Ishikawa (cell line): ENCODE measurements around the gene PSPN.
A peak's percentile ranks its signal among the peaks of the same experiment; 100 is the strongest.

Source experiments
- CEBPB ChIP-seq: IDR thresholded peaks from 2 replicates; pipeline ENCODE4 v1.6.1; 2012
- CREB1 ChIP-seq: IDR thresholded peaks from 2 replicates; pipeline ENCODE4 v1.6.1; 2012; ENCODE audit warnings: low read depth
- EGR1 ChIP-seq: IDR thresholded peaks from 2 replicates; pipeline ENCODE4 v1.6.1; 2012
- EP300 ChIP-seq: IDR thresholded peaks from 2 replicates; pipeline ENCODE4 v1.6.1; 2012; ENCODE audit warnings: borderline replicate concordance
- FOXM1 ChIP-seq: IDR thresholded peaks from 2 replicates; pipeline ENCODE4 v1.6.1; 2012; ENCODE audit warnings: low read depth, borderline replicate concordance
- NFIC ChIP-seq: IDR thresholded peaks from 2 replicates; pipeline ENCODE4 v1.6.1; 2012
- RAD21 ChIP-seq: IDR thresholded peaks from 2 replicates; pipeline ENCODE4 v1.6.1; 2012; ENCODE audit warnings: low read depth
- TAF1 ChIP-seq: IDR thresholded peaks from 2 replicates; pipeline ENCODE4 v1.6.1; 2012; ENCODE audit warnings: low read depth, mild to moderate bottlenecking
- TCF12 ChIP-seq: IDR thresholded peaks from 2 replicates; pipeline ENCODE4 v1.6.1; 2012; ENCODE audit warnings: low read depth
- TEAD4 ChIP-seq: IDR thresholded peaks from 2 replicates; pipeline ENCODE4 v1.6.1; 2012
- YY1 ChIP-seq: IDR thresholded peaks from 2 replicates; pipeline ENCODE4 v1.6.1; 2012; ENCODE audit warnings: low read depth
- ZBTB7A ChIP-seq: IDR thresholded peaks from 2 replicates; pipeline ENCODE4 v1.6.1; 2012; ENCODE audit warnings: low read depth
- TF ChIP-seq, protein P1 (sequence below): IDR thresholded peaks from 2 replicates; pipeline ENCODE4 v1.6.1; 2012
- TF ChIP-seq, protein P2 (sequence below): IDR thresholded peaks from 2 replicates; pipeline ENCODE4 v1.6.1; 2012
- TF ChIP-seq, protein P3 (sequence below): IDR thresholded peaks from 2 replicates; pipeline ENCODE4 v1.6.1; 2012; ENCODE audit warnings: low read depth, mild to moderate bottlenecking

PSPN gene

GRCh38 chr19:6387372-6387771 is 11.6 kb upstream of the PSPN start:
- TF ChIP-seq CEBPB = no peak
- TF ChIP-seq, protein P1, sequence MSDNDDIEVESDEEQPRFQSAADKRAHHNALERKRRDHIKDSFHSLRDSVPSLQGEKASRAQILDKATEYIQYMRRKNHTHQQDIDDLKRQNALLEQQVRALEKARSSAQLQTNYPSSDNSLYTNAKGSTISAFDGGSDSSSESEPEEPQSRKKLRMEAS = no peak

GRCh38 chr19:6384381-6384780 is 8.6 kb upstream of the PSPN start:
- TF ChIP-seq CEBPB = no peak

- no peak for TF ChIP-seq TCF12
- TF ChIP-seq, protein P2, sequence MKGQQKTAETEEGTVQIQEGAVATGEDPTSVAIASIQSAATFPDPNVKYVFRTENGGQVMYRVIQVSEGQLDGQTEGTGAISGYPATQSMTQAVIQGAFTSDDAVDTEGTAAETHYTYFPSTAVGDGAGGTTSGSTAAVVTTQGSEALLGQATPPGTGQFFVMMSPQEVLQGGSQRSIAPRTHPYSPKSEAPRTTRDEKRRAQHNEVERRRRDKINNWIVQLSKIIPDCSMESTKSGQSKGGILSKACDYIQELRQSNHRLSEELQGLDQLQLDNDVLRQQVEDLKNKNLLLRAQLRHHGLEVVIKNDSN = no peak
- TF ChIP-seq, protein P3, sequence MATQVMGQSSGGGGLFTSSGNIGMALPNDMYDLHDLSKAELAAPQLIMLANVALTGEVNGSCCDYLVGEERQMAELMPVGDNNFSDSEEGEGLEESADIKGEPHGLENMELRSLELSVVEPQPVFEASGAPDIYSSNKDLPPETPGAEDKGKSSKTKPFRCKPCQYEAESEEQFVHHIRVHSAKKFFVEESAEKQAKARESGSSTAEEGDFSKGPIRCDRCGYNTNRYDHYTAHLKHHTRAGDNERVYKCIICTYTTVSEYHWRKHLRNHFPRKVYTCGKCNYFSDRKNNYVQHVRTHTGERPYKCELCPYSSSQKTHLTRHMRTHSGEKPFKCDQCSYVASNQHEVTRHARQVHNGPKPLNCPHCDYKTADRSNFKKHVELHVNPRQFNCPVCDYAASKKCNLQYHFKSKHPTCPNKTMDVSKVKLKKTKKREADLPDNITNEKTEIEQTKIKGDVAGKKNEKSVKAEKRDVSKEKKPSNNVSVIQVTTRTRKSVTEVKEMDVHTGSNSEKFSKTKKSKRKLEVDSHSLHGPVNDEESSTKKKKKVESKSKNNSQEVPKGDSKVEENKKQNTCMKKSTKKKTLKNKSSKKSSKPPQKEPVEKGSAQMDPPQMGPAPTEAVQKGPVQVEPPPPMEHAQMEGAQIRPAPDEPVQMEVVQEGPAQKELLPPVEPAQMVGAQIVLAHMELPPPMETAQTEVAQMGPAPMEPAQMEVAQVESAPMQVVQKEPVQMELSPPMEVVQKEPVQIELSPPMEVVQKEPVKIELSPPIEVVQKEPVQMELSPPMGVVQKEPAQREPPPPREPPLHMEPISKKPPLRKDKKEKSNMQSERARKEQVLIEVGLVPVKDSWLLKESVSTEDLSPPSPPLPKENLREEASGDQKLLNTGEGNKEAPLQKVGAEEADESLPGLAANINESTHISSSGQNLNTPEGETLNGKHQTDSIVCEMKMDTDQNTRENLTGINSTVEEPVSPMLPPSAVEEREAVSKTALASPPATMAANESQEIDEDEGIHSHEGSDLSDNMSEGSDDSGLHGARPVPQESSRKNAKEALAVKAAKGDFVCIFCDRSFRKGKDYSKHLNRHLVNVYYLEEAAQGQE = no peak
- no peak for TF ChIP-seq CEBPB
- TF ChIP-seq TEAD4 = no peak
- no peak for TF ChIP-seq RAD21
- TF ChIP-seq EGR1 = no peak
- TF ChIP-seq TAF1 = no peak
- no peak for TF ChIP-seq YY1
- TF ChIP-seq NFIC = no peak
- TF ChIP-seq FOXM1 = no peak
- TF ChIP-seq CREB1 = no peak
Observed at GRCh38 chr19:6383188-6383587, 7.5 kb upstream of the PSPN start.

- TF ChIP-seq CREB1 = no peak
- TF ChIP-seq EGR1 = no peak
- TF ChIP-seq RAD21 = no peak
- TF ChIP-seq, protein P2 = no peak
- no peak for TF ChIP-seq CEBPB
- TF ChIP-seq TCF12 = no peak
- TF ChIP-seq YY1 = no peak
- TF ChIP-seq TEAD4 = no peak
- TF ChIP-seq NFIC = no peak
- TF ChIP-seq EP300 = no peak
- no peak for TF ChIP-seq TAF1
Observed at GRCh38 chr19:6381030-6381750, 5.5 kb upstream of the PSPN start.

GRCh38 chr19:6379744-6380143 is 4.0 kb upstream of the PSPN start:
- TF ChIP-seq FOXM1 (no peak), TAF1 (no peak), TEAD4 (no peak), EGR1 (no peak), CEBPB (no peak), ZBTB7A (no peak), TCF12 (no peak), EP300 (no peak)
- TF ChIP-seq, protein P3 = no peak
- TF ChIP-seq, protein P2 = no peak

GRCh38 chr19:6378486-6378885 is 2.8 kb upstream of the PSPN start:
- TF ChIP-seq TCF12 (0 out of 2 replicates have a peak, but pooled peaks have one; percentile 5), FOXM1 (no peak)

DNA sequence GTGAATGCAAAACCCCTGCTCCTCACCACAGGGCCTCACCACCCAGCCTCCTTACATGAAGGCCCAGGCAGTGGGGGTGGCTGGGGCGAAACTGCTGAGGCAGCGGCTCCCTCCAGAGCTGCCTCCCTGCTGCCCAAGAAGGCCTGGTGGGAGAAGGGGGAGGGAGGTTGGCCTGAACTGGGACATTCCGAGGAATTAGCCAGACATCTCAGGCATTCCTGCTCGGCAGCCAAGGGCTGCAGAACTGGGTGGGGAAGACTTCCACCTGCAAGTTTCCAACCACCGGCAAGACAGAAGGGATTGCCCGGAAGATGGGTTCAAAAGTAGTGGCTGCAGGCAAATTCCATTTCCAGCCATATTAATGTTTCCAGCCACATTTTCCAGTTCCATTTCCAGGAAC is 2.3 kb upstream of the PSPN start:
- TF ChIP-seq TEAD4 = peak; percentile 93
- TF ChIP-seq EP300 = no peak
- no peak for TF ChIP-seq RAD21
- peak; percentile 46; the same call in 1 of the 2 replicates for TF ChIP-seq TCF12
- TF ChIP-seq EGR1 = no peak
